ENCODE results near the gene DNM3. TPM values are rescaled to one million over a fixed set of nuclear protein-coding genes. Genes with fewer than 3 reads are reported as not detected.

The DNM3 gene
- total RNA-seq, 1 donor from 2014 or later, result 0.41 TPM

- intact Hi-C loops (cut with micrococcal nuclease), result no loop called here
- Mint-ChIP-seq H3K36me3 (ENCODE audit: low read depth) (no peaks in the 10 kb centered on the region), H3K27me3 (ENCODE audit: low read depth) (peaks cover 24% of the 10 kb centered on the region), H3K27ac (no peak overlapping the region), H3K4me3 (ENCODE audit: low read depth) (no peak overlapping the region), H3K9me3 (no peaks in the 10 kb centered on the region), H3K4me1 (ENCODE audit: low read depth) (peaks cover 17% of the 10 kb centered on the region)
- no peak for DNase-seq (ENCODE audit: low spot score)
Measured at GRCh38 chr1:172455451-172455850, 614.2 kb downstream of the DNM3 start.

- Mint-ChIP-seq H3K27me3 (ENCODE audit: low read depth) (peaks cover 26% of the 10 kb centered on the region), H3K36me3 (ENCODE audit: low read depth) (no peaks in the 10 kb centered on the region), H3K4me3 (ENCODE audit: low read depth) (no peak overlapping the region), H3K4me1 (ENCODE audit: low read depth) (peaks cover 8% of the 10 kb centered on the region), H3K9me3 (no peaks in the 10 kb centered on the region), H3K27ac (no peak overlapping the region)
- no peak for DNase-seq (ENCODE audit: low spot score)
- intact Hi-C loops (cut with micrococcal nuclease), result no loop called here
Measured at GRCh38 chr1:172456344-172456769, 615.1 kb downstream of the DNM3 start.

- no peaks in the 10 kb centered on the region for H3K9me3 Mint-ChIP-seq
- no peaks in the 10 kb centered on the region for H3K36me3 Mint-ChIP-seq (ENCODE audit: low read depth)
- intact Hi-C loops (cut with micrococcal nuclease), result no loop called here
- no peak for DNase-seq (ENCODE audit: low spot score)
- H3K27ac Mint-ChIP-seq, result no peak overlapping the region
- peaks cover 30% of the 10 kb centered on the region for H3K27me3 Mint-ChIP-seq (ENCODE audit: low read depth)
- H3K4me1 Mint-ChIP-seq (ENCODE audit: low read depth), result peaks cover 4% of the 10 kb centered on the region
- no peak overlapping the region for H3K4me3 Mint-ChIP-seq (ENCODE audit: low read depth)
Measured at GRCh38 chr1:172457479-172458130, 616.3 kb downstream of the DNM3 start.

- Mint-ChIP-seq H3K4me3 (ENCODE audit: low read depth) (no peak overlapping the region), H3K27ac (no peak overlapping the region), H3K4me1 (ENCODE audit: low read depth) (no peaks in the 10 kb centered on the region), H3K36me3 (ENCODE audit: low read depth) (no peaks in the 10 kb centered on the region), H3K9me3 (no peaks in the 10 kb centered on the region), H3K27me3 (ENCODE audit: low read depth) (peaks cover 28% of the 10 kb centered on the region)
- intact Hi-C loops (cut with micrococcal nuclease), result no loop called here
- DNase-seq (ENCODE audit: low spot score), result no peak
Measured at GRCh38 chr1:172460177-172460576, 618.9 kb downstream of the DNM3 start.

- H3K4me1 Mint-ChIP-seq (ENCODE audit: low read depth), result no peaks in the 10 kb centered on the region
- intact Hi-C loops (cut with micrococcal nuclease), result no loop called here
- no peaks in the 10 kb centered on the region for H3K9me3 Mint-ChIP-seq
- no peak overlapping the region for H3K4me3 Mint-ChIP-seq (ENCODE audit: low read depth)
- H3K27ac Mint-ChIP-seq, result no peak overlapping the region
- no peaks in the 10 kb centered on the region for H3K36me3 Mint-ChIP-seq (ENCODE audit: low read depth)
- no peak for DNase-seq (ENCODE audit: low spot score)
- peaks cover 30% of the 10 kb centered on the region for H3K27me3 Mint-ChIP-seq (ENCODE audit: low read depth)
Measured at GRCh38 chr1:172460887-172461315, 619.6 kb downstream of the DNM3 start.

Other genes starting within 250 kb of the DNM3 start
- 0.14 TPM in 1 of 2 replicates, not detected in the other for gene MYOCOS, start 219.3 kb upstream of the DNM3 start, total RNA-seq
- gene MYOC, start 188.8 kb upstream of the DNM3 start, total RNA-seq, result not detected in 2 replicates
- gene VAMP4, start 99.4 kb upstream of the DNM3 start, total RNA-seq, result 10.2 and 11.8 TPM in 2 replicates
- 50.0 and 53.6 TPM in 2 replicates for gene METTL13, start 59.8 kb upstream of the DNM3 start, total RNA-seq